CD14-positive monocyte (primary cell): ENCODE results near the gene ASTN2. TPM values are rescaled to one million over a fixed set of nuclear protein-coding genes. Genes with fewer than 3 reads are reported as not detected.
"Not testable (repeated sequence)": the region's sequence is repeated elsewhere in the genome, so short reads cannot be mapped to it uniquely, and the experiment has no call there.

Experiments
- DNase-seq, 3 donors: peaks; one replicate each; pipeline ENCODE4 v3.0.0-alpha.2; 2011 to 2022
- H2AFZ ChIP-seq: 2 replicates; pipeline ENCODE4 v1.6.0; 2012; ENCODE audit warnings: mild to moderate bottlenecking, low read depth, low read length, inconsistent platforms; ENCODE audit not compliant: insufficient read depth, poor library complexity, severe bottlenecking
- H3K27ac ChIP-seq, 2 donors: 1 replicate in 1 of 2; 2 replicates in 1 of 2; pipeline ENCODE4 v1.5.1; 2012 to 2013; ENCODE audit warnings: low read length in 2 of 2, control low read depth in 1 of 2, inconsistent platforms in 1 of 2, low read depth in 1 of 2, mild to moderate bottlenecking in 1 of 2
- H3K27me3 ChIP-seq, 2 donors: one replicate each; pipeline versions ENCODE4 v1.6.0 to v1.6.1; 2011 to 2013; ENCODE audit warnings: low read length in 2 of 2; ENCODE audit not compliant: control insufficient read depth in 2 of 2, insufficient read depth in 2 of 2
- H3K36me3 ChIP-seq, 2 donors: replicated peaks in 1 of 2; 1 replicate in 1 of 2; 2 replicates in 1 of 2; pipeline versions ENCODE4 v1.5.1 to v1.6.1; 2012 to 2013; ENCODE audit warnings: low read length in 2 of 2, control low read depth in 1 of 2, inconsistent platforms in 1 of 2, mild to moderate bottlenecking in 1 of 2; ENCODE audit not compliant: insufficient read depth in 2 of 2, control insufficient read depth in 1 of 2
- H3K4me1 ChIP-seq, 2 donors: 1 replicate in 1 of 2; 2 replicates in 1 of 2; pipeline versions ENCODE4 v1.5.1 to v1.6.1; 2012 to 2013; ENCODE audit warnings: low read length in 2 of 2, control low read depth in 1 of 2, inconsistent platforms in 1 of 2, mild to moderate bottlenecking in 1 of 2, moderate library complexity in 1 of 2; ENCODE audit not compliant: insufficient read depth in 2 of 2, control insufficient read depth in 1 of 2
- H3K4me2 ChIP-seq: replicated peaks from 2 replicates; pipeline ENCODE3; 2012; ENCODE audit warnings: low read length, moderate library complexity, mild to moderate bottlenecking; ENCODE audit not compliant: poor library complexity, severe bottlenecking; ENCODE audit errors: extremely low read depth
- H3K4me3 ChIP-seq, 3 experiments: fragments of 200-600 bp in 1 of 3; sonication (generic) in 1 of 3; replicated peaks in 1 of 3; 1 replicate in 2 of 3; 2 replicates in 1 of 3; pipeline ENCODE4 v1.5.1; 2011 to 2013; ENCODE audit warnings: low read length in 3 of 3, mild to moderate bottlenecking in 3 of 3, control low read depth in 2 of 3, low read depth in 2 of 3, inconsistent platforms in 1 of 3, moderate library complexity in 1 of 3
- H3K79me2 ChIP-seq: 2 replicates; pipeline ENCODE4 v1.6.0; 2012; ENCODE audit warnings: mild to moderate bottlenecking, control low read depth, inconsistent platforms, low read length, moderate library complexity; ENCODE audit not compliant: insufficient read depth
- H3K9ac ChIP-seq: 2 replicates; pipeline ENCODE4 v1.6.0; 2017; ENCODE audit warnings: low read length, mild to moderate bottlenecking; ENCODE audit not compliant: insufficient read depth, poor library complexity, severe bottlenecking
- H3K9me3 ChIP-seq, 2 donors: replicated peaks in 1 of 2; 1 replicate in 1 of 2; 2 replicates in 1 of 2; pipeline versions ENCODE4 v1.5.1 to v1.6.1; 2012 to 2013; ENCODE audit warnings: low read length in 2 of 2, control low read depth in 1 of 2; ENCODE audit not compliant: control insufficient read depth in 1 of 2, insufficient read depth in 1 of 2
- H4K20me1 ChIP-seq: 2 replicates; pipeline ENCODE4 v1.6.0; 2012; ENCODE audit warnings: mild to moderate bottlenecking, low read length, control low read depth, moderate library complexity; ENCODE audit not compliant: insufficient read depth
- H3K27ac Mint-ChIP-seq, 7 donors: one replicate each; pipeline ENCODE4 v1.8.0; 2020; ENCODE audit warnings: mild to moderate bottlenecking in 7 of 7, mixed read lengths in 7 of 7, moderate library complexity in 6 of 7, inconsistent platforms in 2 of 7
- H3K27me3 Mint-ChIP-seq, 3 donors: one replicate each; pipeline ENCODE4 v1.8.0; 2021 to 2022; ENCODE audit warnings: low read depth in 3 of 3, mild to moderate bottlenecking in 3 of 3, mixed read lengths in 3 of 3, moderate library complexity in 3 of 3, inconsistent platforms in 1 of 3
- H3K36me3 Mint-ChIP-seq, 2 donors: one replicate each; pipeline ENCODE4 v1.8.0; 2020; ENCODE audit warnings: mixed read lengths in 2 of 2, inconsistent platforms in 1 of 2, mild to moderate bottlenecking in 1 of 2
- H3K4me1 Mint-ChIP-seq: one replicate; pipeline ENCODE4 v1.8.0; 2020; ENCODE audit warnings: mild to moderate bottlenecking, mixed read lengths
- H3K4me3 Mint-ChIP-seq, 2 donors: one replicate each; pipeline ENCODE4 v1.8.0; 2020; ENCODE audit warnings: mild to moderate bottlenecking in 2 of 2, mixed read lengths in 2 of 2, moderate library complexity in 1 of 2
- H3K9me3 Mint-ChIP-seq, 7 donors: one replicate each; pipeline ENCODE4 v1.8.0; 2020 to 2022; ENCODE audit warnings: mixed read lengths in 7 of 7, mild to moderate bottlenecking in 6 of 7, moderate library complexity in 6 of 7, inconsistent platforms in 2 of 7
- WGBS: methylation state at CpG from one replicate; pipeline ENCODE4 v1.1.5; 2013; ENCODE audit warnings: missing lambda C conversion rate; ENCODE audit not compliant: insufficient coverage; 5-methylcytosine and 5-hydroxymethylcytosine counted together
- intact Hi-C, 2 donors: fragments of 100-400 bp; cut with micrococcal nuclease; formaldehyde crosslinking; loops; one replicate each; pipeline versions ENCODE4 v1.15.0 to v1.15.1; 2023
- polyA plus RNA-seq, 3 donors: library from polyadenylated mRNA; depleted of rRNA in 1 of 3; unstranded in 2 of 3; stranded (reverse) in 1 of 3; fragments of 300-500 nt in 2 of 3; fragments of >200 nt in 1 of 3; fragmentation: Illumina TruSeq in 2 of 3; gene quantifications; 1 replicate in 2 of 3; 2 replicates in 1 of 3; pipeline ENCODE4 v1.2.3, GENCODE V29; 2012 to 2021
- TF ChIP-seq, protein P1 (sequence below): fragments of 200-600 bp; IDR thresholded peaks from one replicate; pipeline ENCODE4 v1.8.0; 2022; ENCODE audit warnings: antibody characterized with exemption, mild to moderate bottlenecking

The ASTN2 gene
- polyA plus RNA-seq, 3 donors: not detected

DNA sequence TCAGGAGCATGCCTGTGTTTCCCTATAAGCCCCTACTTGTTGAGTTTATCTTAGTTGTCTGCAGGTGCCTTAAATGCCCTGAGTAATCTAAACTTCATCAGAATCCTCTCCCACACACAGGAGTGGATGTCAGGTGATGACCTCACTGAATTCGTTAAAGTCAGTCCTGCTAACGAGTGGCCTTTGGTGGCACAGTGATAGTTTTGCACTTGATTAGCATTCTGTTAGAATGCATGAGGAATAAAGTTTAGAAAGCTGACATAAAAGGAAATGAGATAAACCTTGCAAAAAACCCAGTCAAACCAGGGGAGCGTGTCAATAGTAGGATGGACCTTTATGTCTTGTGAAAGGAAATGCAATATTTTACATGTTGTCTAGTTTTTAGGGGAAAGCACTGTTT is 723.2 kb downstream of the ASTN2 start:
- 96% methylated on average over 3 of the region's 3 CpGs for WGBS
- intact Hi-C loops: no loop called here
- no peaks in the 10 kb centered on the region for H4K20me1 ChIP-seq
- no peaks in the 10 kb centered on the region for H3K79me2 ChIP-seq
- no peak overlapping the region for H3K9ac ChIP-seq
- TF ChIP-seq, protein P1, sequence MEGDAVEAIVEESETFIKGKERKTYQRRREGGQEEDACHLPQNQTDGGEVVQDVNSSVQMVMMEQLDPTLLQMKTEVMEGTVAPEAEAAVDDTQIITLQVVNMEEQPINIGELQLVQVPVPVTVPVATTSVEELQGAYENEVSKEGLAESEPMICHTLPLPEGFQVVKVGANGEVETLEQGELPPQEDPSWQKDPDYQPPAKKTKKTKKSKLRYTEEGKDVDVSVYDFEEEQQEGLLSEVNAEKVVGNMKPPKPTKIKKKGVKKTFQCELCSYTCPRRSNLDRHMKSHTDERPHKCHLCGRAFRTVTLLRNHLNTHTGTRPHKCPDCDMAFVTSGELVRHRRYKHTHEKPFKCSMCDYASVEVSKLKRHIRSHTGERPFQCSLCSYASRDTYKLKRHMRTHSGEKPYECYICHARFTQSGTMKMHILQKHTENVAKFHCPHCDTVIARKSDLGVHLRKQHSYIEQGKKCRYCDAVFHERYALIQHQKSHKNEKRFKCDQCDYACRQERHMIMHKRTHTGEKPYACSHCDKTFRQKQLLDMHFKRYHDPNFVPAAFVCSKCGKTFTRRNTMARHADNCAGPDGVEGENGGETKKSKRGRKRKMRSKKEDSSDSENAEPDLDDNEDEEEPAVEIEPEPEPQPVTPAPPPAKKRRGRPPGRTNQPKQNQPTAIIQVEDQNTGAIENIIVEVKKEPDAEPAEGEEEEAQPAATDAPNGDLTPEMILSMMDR: no peak
- no peak overlapping the region for H2AFZ ChIP-seq
- Mint-ChIP-seq H3K27ac (no peak overlapping the region), H3K4me1 (peaks cover 22% of the 10 kb centered on the region), H3K36me3 (no peaks in the 10 kb centered on the region), H3K4me3 (no peak overlapping the region), H3K27me3 (peaks cover 11 to 14% (median 12%) of the 10 kb centered on the region in 3 donors), H3K9me3 (no peaks in the 10 kb centered on the region)
- H3K4me2 ChIP-seq: no peak overlapping the region
- H3K9me3 ChIP-seq: no peaks in the 10 kb centered on the region
- H3K27ac ChIP-seq: no peak overlapping the region
- no peak for DNase-seq
- H3K36me3 ChIP-seq: no peaks in the 10 kb centered on the region
- no peak overlapping the region for H3K4me3 ChIP-seq
- H3K4me1 ChIP-seq: peaks cover 12 to 15% of the 10 kb centered on the region in 2 donors
- H3K27me3 ChIP-seq: no peaks in the 10 kb centered on the region

DNA sequence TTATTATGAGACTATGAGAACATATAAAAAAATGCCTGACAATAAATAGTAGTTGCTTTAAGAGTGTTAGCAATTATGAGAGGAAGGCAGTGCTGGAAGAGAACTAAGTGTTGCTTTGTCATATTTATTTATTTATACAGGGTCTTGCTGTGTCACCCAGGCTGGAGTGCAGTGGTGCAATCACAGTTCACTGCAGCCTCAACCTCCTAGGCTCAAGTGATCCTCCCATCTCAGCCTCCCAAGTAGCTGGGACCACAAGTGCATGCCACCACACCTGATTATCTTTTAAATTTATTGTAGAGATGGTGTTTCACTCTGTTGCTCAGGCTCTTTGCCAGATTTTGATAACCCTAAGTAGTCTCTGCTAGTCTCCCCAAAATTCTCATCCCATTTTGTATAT is 724.1 kb downstream of the ASTN2 start:
- H3K79me2 ChIP-seq, H3K9ac ChIP-seq, H3K27ac Mint-ChIP-seq, H3K9me3 Mint-ChIP-seq, H4K20me1 ChIP-seq, H2AFZ ChIP-seq, H3K36me3 ChIP-seq, H3K9me3 ChIP-seq, H3K4me2 ChIP-seq, H3K4me3 ChIP-seq, H3K27me3 ChIP-seq, DNase-seq, H3K27ac ChIP-seq, intact Hi-C loops, H3K4me3 Mint-ChIP-seq, H3K36me3 Mint-ChIP-seq: not testable (repeated sequence)
- Mint-ChIP-seq H3K27me3 (peaks cover 15 to 18% (median 17%) of the 10 kb centered on the region in 3 donors), H3K4me1 (peaks cover 27% of the 10 kb centered on the region)
- H3K4me1 ChIP-seq: peaks cover 13 to 17% of the 10 kb centered on the region in 2 donors
